ENCODE data around the gene EFCAB6. TPM values are rescaled to one million over a fixed set of nuclear protein-coding genes. Genes with fewer than 3 reads are reported as not detected.

Gene EFCAB6
- total and polyA plus RNA-seq, 12 donors: 1.6 to 4.8 (median 2.9) TPM

DNA sequence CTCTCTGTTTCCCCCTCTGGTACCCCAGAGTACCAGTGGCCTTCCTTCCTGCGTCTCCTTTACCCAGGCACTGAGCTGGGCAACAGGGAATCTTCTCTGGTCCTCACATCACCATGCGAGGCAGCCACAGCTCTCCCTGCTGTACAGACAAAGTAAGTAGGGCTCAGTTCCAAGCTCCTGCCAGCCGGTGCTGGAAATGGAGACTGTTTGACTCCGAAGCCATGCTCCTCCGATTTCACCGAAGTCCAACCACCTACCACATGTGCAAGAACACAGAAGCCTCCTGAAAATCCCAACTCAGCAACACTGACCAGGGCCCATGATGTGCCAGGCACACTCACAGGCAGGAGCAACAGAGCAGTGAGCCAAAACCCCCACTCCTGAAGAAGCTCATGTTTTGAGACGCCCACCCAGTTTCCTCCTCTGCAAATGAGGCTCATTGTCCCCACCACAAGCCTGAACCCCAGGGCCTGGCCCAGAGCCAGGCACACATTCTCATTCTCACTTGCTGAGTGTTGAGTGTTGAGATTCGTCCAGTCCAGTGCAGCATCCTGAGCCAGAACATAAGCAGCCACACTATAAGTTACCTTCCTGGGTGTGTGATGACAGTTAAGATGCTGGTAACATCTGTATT, 244.3 kb downstream of the EFCAB6 start:
- TF ChIP-seq, protein P1, sequence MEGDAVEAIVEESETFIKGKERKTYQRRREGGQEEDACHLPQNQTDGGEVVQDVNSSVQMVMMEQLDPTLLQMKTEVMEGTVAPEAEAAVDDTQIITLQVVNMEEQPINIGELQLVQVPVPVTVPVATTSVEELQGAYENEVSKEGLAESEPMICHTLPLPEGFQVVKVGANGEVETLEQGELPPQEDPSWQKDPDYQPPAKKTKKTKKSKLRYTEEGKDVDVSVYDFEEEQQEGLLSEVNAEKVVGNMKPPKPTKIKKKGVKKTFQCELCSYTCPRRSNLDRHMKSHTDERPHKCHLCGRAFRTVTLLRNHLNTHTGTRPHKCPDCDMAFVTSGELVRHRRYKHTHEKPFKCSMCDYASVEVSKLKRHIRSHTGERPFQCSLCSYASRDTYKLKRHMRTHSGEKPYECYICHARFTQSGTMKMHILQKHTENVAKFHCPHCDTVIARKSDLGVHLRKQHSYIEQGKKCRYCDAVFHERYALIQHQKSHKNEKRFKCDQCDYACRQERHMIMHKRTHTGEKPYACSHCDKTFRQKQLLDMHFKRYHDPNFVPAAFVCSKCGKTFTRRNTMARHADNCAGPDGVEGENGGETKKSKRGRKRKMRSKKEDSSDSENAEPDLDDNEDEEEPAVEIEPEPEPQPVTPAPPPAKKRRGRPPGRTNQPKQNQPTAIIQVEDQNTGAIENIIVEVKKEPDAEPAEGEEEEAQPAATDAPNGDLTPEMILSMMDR (IDR thresholded peaks at IDR 0.05): no peak
- TF ChIP-seq POLR2A (IDR thresholded peaks at IDR 0.05): no peak
- Histone ChIP-seq H3K4me1 (replicated peaks in 1 of 2) (no peaks in the 10 kb centered on the region), H3K4me3 (no peak overlapping the region), H3K27ac (no peak overlapping the region), H3K9me3 (replicated peaks in 1 of 3) (no peaks in the 10 kb centered on the region), H3K27me3 (no peaks in the 10 kb centered on the region), H3K36me3 (replicated peaks in 1 of 2) (no peaks in the 10 kb centered on the region)
- DNase-seq: no peak
- intact Hi-C loops (cut with DNase I): no loop called here
- WGBS, 4 donors: 61 to 82% (median 80%) methylated on average over 3 to 8 of the region's 8 CpGs

DNA sequence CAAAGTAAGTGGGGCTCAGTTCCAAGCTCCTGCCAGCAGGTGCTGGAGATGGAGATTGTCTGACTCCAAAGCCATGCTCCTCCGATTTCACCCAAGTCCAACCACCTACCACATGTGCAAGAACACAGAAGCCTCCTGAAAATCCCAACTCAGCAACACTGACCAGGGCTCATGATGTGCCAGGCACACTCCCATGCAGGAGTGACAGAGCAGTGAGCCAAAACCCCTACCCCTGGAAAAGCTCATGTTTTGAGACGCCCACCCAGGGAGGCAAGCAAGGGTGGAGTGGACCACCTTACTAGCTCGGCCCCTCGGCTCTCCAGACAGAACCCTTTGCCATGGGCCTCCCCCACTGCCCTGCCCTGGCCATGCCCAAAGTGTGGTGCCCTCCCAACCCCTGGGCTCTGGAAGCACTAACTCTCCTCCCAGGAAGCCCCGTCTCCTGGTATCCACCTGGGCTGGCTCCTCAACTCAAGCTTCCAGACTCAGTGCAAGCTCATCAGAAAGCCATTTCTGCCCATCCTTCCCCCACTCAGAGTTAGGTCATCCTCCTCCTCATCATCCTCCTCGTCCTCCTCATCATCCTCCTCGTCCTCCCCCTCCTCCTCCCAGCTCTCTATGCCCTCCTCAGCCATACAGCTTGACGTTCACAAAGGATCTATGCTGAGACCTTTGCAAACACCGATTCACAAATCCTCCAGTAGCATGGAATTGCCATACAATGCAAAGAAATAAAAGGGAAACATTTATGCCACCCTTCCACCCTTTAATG, 245.4 kb downstream of the EFCAB6 start:
- H3K27me3 ChIP-seq: no peaks in the 10 kb centered on the region
- H3K4me3 ChIP-seq: no peak overlapping the region
- no peaks in the 10 kb centered on the region for H3K9me3 ChIP-seq (replicated peaks in 1 of 3)
- DNase-seq: no peak
- no peak overlapping the region for H3K27ac ChIP-seq
- TF ChIP-seq, protein P1 (IDR thresholded peaks at IDR 0.05): no peak
- TF ChIP-seq POLR2A (IDR thresholded peaks at IDR 0.05): no peak
- intact Hi-C loops (cut with DNase I): no loop called here
- WGBS, 4 donors: 76 to 83% (median 79%) methylated on average over 5 to 9 of the region's 9 CpGs
- no peaks in the 10 kb centered on the region for H3K36me3 ChIP-seq (replicated peaks in 1 of 2)
- no peaks in the 10 kb centered on the region for H3K4me1 ChIP-seq (replicated peaks in 1 of 2)

DNA sequence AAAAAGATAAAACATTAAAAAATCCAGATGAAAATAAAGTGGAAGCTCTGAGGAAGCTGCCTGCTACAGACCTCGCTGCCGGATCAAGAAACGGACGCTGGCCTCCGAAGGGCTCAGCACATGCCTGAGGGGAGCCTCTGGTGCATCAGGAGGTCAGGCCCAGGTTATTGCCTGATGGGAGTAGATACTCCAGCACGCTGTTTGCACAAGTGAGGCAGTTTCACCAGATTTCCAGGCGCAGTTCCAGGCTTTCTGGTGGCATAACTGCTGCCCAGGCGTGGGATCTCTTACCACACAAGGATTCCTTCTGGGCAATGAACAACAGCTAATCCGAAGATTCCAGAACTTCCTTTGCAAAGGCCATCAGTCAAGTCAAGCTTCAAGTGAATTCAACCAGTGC, 246.1 kb downstream of the EFCAB6 start:
- intact Hi-C loops (cut with DNase I): no loop called here
- no peak overlapping the region for H3K4me3 ChIP-seq
- no peaks in the 10 kb centered on the region for H3K9me3 ChIP-seq (replicated peaks in 1 of 3)
- no peak overlapping the region for H3K27ac ChIP-seq
- no peaks in the 10 kb centered on the region for H3K27me3 ChIP-seq
- H3K36me3 ChIP-seq (replicated peaks in 1 of 2): no peaks in the 10 kb centered on the region
- WGBS, 4 donors: 61 to 81% (median 68%) methylated on average over 8 to 9 of the region's 9 CpGs
- TF ChIP-seq, protein P1 (IDR thresholded peaks at IDR 0.05): no peak
- TF ChIP-seq POLR2A (IDR thresholded peaks at IDR 0.05): no peak
- no peaks in the 10 kb centered on the region for H3K4me1 ChIP-seq (replicated peaks in 1 of 2)
- DNase-seq: no peak

DNA sequence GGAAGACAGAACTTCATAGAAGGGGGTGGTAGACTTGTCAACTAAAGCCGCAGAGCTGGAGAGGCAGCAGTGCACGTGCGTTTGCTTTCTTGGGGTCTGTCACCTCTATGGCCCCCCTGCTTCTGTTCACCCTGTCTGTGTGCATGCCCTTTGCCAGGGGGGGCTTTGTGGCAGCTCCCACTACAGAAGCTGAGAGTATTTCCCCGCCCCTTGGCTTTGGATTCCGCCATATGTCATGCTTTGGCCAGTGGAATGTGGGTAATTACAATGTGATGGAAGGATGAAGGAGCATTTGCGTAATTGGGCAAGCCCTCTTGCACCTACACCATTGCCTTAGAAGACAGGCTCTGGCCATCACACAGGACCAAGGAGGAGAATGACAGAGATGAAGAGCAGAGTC, 247.2 kb downstream of the EFCAB6 start:
- TF ChIP-seq POLR2A (IDR thresholded peaks at IDR 0.05): no peak
- TF ChIP-seq, protein P1 (IDR thresholded peaks at IDR 0.05): no peak
- no peaks in the 10 kb centered on the region for H3K4me1 ChIP-seq (replicated peaks in 1 of 2)
- H3K36me3 ChIP-seq (replicated peaks in 1 of 2): no peaks in the 10 kb centered on the region
- H3K9me3 ChIP-seq (replicated peaks in 1 of 3): no peaks in the 10 kb centered on the region
- intact Hi-C loops (cut with DNase I): no loop called here
- no peak for DNase-seq
- H3K27ac ChIP-seq: no peak overlapping the region
- no peaks in the 10 kb centered on the region for H3K27me3 ChIP-seq
- WGBS, 4 donors: 84 to 96% (median 91%) methylated on average over 6 of the region's 6 CpGs
- no peak overlapping the region for H3K4me3 ChIP-seq

All from adrenal gland (tissue), 12 donors.